ENCODE results near the gene TRIM17. TPM values are rescaled to one million over a fixed set of nuclear protein-coding genes. Genes with fewer than 3 reads are reported as not detected.

Gene TRIM17
- total and polyA plus RNA-seq, 2 of the 8 experiments (the other 6 are each of a cell fraction or from before 2014, with no cell fraction given), result 1.1 to 2.2 TPM

- no peak for TF ChIP-seq RBBP5 (IDR thresholded peaks at IDR 0.05; ENCODE audit: borderline replicate concordance, low read depth, low read length)
- TF ChIP-seq NRF1 (IDR thresholded peaks at IDR 0.05; ENCODE audit: low read depth, low read length), result no peak
- no peak for TF ChIP-seq EGR1 (IDR thresholded peaks at IDR 0.05; ENCODE audit: borderline replicate concordance, low read depth, low read length)
- no peak for TF ChIP-seq USF2 (IDR thresholded peaks at IDR 0.05; ENCODE audit: low read length)
- TF ChIP-seq MAFK (IDR thresholded peaks at IDR 0.05; ENCODE audit: low read depth, low read length), result no peak
- TF ChIP-seq RAD21 (IDR thresholded peaks at IDR 0.05 in 1 of 2, conservative IDR thresholded peaks at IDR 0.05 in 1 of 2; ENCODE audit: low read depth in 2 of 2, low read length in 2 of 2), result no peak
- no peak for TF ChIP-seq SP4 (IDR thresholded peaks at IDR 0.05; ENCODE audit: low read length)
- no peak for TF ChIP-seq E2F6 (IDR thresholded peaks at IDR 0.05)
These were observed 14.7 kb downstream of the TRIM17 start (continued) for GRCh38 chr1:228401782-228402640.
